ENCODE results near the gene SCARB1. TPM values are rescaled to one million over a fixed set of nuclear protein-coding genes. Genes with fewer than 3 reads are reported as not detected.

The SCARB1 gene
- total RNA-seq, 2 donors from 2014 or later, result 44.9 to 83.1 TPM

DNA sequence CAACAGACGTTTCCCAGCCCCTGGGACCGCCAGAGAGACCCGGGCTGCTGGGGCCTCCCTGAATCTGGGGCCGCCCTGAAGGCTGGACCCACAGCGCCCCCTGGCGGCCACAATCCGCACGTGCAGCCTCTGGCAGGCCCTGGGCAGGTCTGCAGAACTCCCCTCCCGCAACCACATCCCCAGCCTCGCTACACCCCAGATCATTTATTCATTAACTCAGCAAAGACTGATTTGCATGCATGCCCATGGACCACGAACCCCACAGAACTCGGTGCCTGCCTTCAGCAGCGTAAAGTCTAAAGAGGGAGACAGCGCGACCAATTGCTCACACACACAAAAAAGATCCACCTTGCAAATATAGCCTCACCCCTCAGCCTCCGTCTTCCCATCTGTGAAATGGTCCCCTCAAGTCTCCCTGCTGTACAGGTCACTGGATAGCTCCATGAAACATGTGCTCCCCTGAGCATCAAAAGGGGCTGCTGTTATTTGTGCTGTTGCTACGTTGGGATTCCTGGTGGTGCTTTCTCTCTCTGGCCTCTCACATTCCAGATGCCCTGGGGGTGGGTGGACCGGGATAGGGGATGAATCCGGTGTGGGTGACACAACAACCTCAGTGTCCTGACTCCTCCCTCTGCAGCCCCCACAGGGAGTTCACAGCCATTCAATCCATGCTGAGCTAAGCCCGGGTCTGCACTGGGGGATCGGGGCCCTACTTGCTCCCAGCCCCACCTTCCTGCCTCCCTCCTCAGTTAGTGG, 96.4 kb downstream of the SCARB1 start:
- Histone ChIP-seq H3K9me3 (peaks cover 4% of the 10 kb centered on the region), H3K4me3 (no peak overlapping the region), H3K27me3 (no peaks in the 10 kb centered on the region), H3K36me3 (no peaks in the 10 kb centered on the region), H3K4me1 (peaks cover 5% of the 10 kb centered on the region), H3K27ac (no peak overlapping the region), H3K9ac (ENCODE audit: low read depth in 2 of 2, low read length in 2 of 2) (no peak overlapping the region)
- peak; percentile 83 for DNase-seq
- TF ChIP-seq, protein P1, sequence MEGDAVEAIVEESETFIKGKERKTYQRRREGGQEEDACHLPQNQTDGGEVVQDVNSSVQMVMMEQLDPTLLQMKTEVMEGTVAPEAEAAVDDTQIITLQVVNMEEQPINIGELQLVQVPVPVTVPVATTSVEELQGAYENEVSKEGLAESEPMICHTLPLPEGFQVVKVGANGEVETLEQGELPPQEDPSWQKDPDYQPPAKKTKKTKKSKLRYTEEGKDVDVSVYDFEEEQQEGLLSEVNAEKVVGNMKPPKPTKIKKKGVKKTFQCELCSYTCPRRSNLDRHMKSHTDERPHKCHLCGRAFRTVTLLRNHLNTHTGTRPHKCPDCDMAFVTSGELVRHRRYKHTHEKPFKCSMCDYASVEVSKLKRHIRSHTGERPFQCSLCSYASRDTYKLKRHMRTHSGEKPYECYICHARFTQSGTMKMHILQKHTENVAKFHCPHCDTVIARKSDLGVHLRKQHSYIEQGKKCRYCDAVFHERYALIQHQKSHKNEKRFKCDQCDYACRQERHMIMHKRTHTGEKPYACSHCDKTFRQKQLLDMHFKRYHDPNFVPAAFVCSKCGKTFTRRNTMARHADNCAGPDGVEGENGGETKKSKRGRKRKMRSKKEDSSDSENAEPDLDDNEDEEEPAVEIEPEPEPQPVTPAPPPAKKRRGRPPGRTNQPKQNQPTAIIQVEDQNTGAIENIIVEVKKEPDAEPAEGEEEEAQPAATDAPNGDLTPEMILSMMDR (IDR thresholded peaks at IDR 0.05), result peak; percentile 100
- intact Hi-C loops (cut with DNase I), result loop anchor here (2.0 to 5.0 kb wide), 2 partner anchors 198 to 435 kb away; no protein-coding TSS in a partner anchor

DNA sequence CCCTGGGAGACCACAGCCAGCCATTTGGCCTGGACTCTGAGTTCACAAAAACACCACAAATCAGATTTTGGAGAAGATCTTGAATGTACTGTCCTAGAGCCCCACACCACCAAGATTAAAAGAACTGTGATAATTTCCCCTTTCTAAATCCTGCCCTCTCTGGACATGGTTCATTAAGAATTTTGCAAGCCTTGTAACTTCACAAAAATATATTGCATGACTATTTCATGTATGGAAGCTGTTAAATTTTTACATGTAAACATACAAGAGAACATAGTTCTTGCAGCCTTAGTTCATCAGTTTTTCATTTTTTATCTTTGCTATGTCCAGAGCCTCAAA, 97.0 kb downstream of the SCARB1 start:
- Histone ChIP-seq H3K36me3 (no peaks in the 10 kb centered on the region), H3K9ac (ENCODE audit: low read depth in 2 of 2, low read length in 2 of 2) (no peak overlapping the region), H3K27ac (no peak overlapping the region), H3K4me3 (no peak overlapping the region), H3K27me3 (no peaks in the 10 kb centered on the region), H3K9me3 (peaks cover 4% of the 10 kb centered on the region), H3K4me1 (peaks cover 1% of the 10 kb centered on the region)
- TF ChIP-seq, protein P1 (IDR thresholded peaks at IDR 0.05), result no peak
- intact Hi-C loops (cut with DNase I), result loop anchor here (2.0 to 5.0 kb wide), 2 partner anchors 198 to 434 kb away; no protein-coding TSS in a partner anchor
- no peak for DNase-seq

DNA sequence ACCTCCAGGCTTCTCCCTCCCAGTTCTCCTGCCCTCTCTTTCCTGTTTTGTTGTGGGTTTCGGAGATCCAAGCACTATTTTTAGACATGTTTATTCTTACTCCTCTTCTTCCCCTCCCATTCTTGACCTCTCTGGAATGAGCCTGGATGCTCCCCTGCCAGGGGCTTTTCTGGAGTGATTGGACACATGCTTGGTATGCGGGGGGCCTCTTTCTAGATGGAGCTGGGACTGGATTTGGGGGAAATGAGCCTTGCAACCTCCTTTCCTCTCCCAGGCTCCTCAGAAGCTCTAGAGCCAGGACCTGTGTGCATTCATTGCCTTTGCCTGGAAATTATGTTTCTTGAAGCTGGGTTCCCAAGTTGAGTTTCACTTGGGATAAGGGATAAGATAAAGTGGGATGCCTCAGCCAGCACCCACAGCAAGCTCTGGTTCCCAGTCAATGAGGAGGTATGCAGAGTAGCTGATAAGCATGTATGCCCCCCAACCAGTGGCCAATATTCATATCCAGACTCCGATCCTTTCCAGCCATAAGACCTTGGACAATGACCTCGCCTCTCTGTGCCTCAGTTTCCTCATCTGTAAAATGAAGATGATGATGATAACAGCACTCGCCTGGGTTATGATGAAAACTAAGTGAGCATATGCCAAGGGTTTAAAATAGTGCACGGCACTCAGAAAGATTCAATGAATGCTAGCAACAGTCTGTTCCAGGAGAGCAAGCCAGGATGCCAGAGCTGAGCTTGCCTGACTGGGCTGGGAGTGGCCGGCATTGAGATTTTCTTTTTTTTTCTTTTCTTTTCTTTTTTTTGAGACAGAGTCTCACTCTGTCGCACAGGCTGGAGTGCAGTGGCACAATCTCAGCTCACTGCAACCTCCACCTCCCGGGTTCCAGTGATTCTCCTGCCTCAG, 97.8 kb downstream of the SCARB1 start:
- no peaks in the 10 kb centered on the region for H3K4me1 ChIP-seq
- intact Hi-C loops (cut with DNase I), result loop anchor here (2.0 to 5.0 kb wide), 2 partner anchors 197 to 434 kb away; no protein-coding TSS in a partner anchor

DNA sequence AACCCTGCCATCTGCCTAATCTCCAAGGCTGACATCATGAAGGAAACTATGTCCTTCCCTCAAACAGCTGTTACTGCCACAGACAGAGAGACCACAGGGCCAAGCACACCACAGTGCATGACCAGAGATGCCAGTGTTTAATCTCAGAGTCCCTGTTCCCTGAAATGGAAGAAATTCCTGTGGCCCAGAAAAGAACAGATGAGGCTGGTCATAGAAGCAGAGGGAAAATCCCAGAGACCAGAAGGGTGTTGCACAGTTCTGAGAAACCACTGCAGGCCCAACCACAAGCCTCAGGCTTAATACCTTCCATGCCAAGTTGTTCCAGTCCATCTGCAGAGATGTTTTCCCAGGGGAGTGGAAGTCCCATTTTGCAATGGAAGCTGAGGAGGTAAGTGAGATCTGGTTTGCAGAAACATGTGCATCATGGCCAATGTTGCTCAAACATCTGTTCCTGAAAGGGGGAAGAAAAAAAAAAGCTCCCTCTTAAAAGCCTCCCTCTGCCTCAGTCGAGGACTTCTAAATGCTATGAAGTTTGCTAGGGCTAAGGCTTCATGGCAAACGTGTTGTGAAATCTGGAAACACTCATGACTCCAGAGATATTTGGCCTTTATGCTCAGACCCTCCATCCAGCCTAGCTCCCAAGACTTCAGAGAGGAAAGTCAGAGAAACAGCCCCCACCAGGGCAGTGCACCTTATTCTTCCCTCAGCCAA, 98.6 kb downstream of the SCARB1 start:
- peaks cover 4% of the 10 kb centered on the region for H3K9me3 ChIP-seq
- H3K27me3 ChIP-seq, result no peaks in the 10 kb centered on the region
- H3K27ac ChIP-seq, result peak overlapping the region; percentile 51
- DNase-seq, result no peak
- no peaks in the 10 kb centered on the region for H3K4me1 ChIP-seq
- no peak overlapping the region for H3K4me3 ChIP-seq
- TF ChIP-seq, protein P1 (IDR thresholded peaks at IDR 0.05), result no peak
- intact Hi-C loops (cut with DNase I), result loop anchor here (5.0 kb wide), 1 partner anchor 433 kb away; no protein-coding TSS in a partner anchor
- H3K36me3 ChIP-seq, result no peaks in the 10 kb centered on the region
- H3K9ac ChIP-seq (ENCODE audit: low read depth in 2 of 2, low read length in 2 of 2), result no peak overlapping the region

More for the DNA sequence above, 97.8 kb downstream of the SCARB1 start:
- Histone ChIP-seq H3K9me3 (peaks cover 4% of the 10 kb centered on the region), H3K4me3 (no peak overlapping the region), H3K27ac (peak overlapping the region; percentile 51), H3K36me3 (no peaks in the 10 kb centered on the region), H3K27me3 (no peaks in the 10 kb centered on the region), H3K9ac (ENCODE audit: low read depth in 2 of 2, low read length in 2 of 2) (no peak overlapping the region)
- DNase-seq, result no peak
- TF ChIP-seq, protein P1 (IDR thresholded peaks at IDR 0.05), result no peak

DNA sequence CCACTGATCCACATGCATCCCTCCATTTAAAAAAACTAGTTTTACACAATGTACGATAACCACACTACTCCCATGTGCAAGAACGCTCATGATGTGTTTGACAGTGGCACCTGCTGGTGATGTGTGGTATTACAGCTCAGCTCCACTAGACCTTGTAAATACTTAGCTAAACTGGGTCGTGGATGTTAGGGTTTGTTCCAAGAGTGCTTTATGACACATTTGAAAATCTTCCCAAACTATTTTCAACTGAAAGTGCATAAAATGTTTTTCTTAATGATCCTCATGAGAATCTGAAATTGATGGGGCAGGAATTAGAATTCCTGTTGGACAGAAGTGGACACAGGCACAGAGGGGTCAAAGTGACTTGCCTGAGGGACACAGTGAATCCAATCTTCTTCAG, 99.2 kb downstream of the SCARB1 start:
- Histone ChIP-seq H3K4me1 (no peaks in the 10 kb centered on the region), H3K9me3 (peaks cover 4% of the 10 kb centered on the region), H3K27me3 (no peaks in the 10 kb centered on the region), H3K4me3 (no peak overlapping the region), H3K9ac (ENCODE audit: low read depth in 2 of 2, low read length in 2 of 2) (no peak overlapping the region), H3K27ac (peak overlapping the region; percentile 34), H3K36me3 (no peaks in the 10 kb centered on the region)
- DNase-seq, result peak; percentile 65
- TF ChIP-seq, protein P1 (IDR thresholded peaks at IDR 0.05), result peak; percentile 65
- intact Hi-C loops (cut with DNase I), result no loop called here
